Mucosa of descending colon (tissue), 3 donors: ENCODE measurements around the gene TLL1. TPM values are rescaled to one million over a fixed set of nuclear protein-coding genes. Genes with fewer than 3 reads are reported as not detected.

Experiments used
- ATAC-seq: fragments of 200-7000 bp; cut with Tn5 transposase; one replicate; pipeline ENCODE4 v1.9.1; 2020; ENCODE audit warnings: mild to moderate bottlenecking, moderate library complexity
- DNase-seq, 3 donors: peaks; one replicate each; pipeline ENCODE4 v3.0.0-alpha.2; 2020
- H3K36me3 ChIP-seq: fragments of 200-600 bp; one replicate; pipeline ENCODE4 v1.8.0; 2021; ENCODE audit warnings: low read depth, mild to moderate bottlenecking
- H3K4me1 ChIP-seq: fragments of 200-600 bp; one replicate; pipeline ENCODE4 v1.8.0; 2021; ENCODE audit warnings: low read depth, mild to moderate bottlenecking
- H3K4me3 ChIP-seq: fragments of 200-600 bp; one replicate; pipeline ENCODE4 v1.8.0; 2021; ENCODE audit warnings: mild to moderate bottlenecking
- H3K9me3 ChIP-seq: fragments of 200-600 bp; one replicate; pipeline ENCODE4 v1.8.0; 2021; ENCODE audit warnings: mild to moderate bottlenecking
- intact Hi-C, 2 donors: fragments of 100-400 bp; cut with DNase I in 1 of 2; cut with micrococcal nuclease in 1 of 2; formaldehyde crosslinking; loops; one replicate each; pipeline versions ENCODE4 v1.11.0 to v1.11.1; 2022; cut with DNase I, micrococcal nuclease
- long read RNA-seq, 2 donors: library from polyadenylated mRNA; unstranded; transcript quantifications; one replicate each; pipeline ENCODE4 v2.0.0, GENCODE V29; 2019 to 2021
- total RNA-seq, 3 donors: library from RNA; stranded (reverse); fragmentation: NEBNext Ultra II Directional in 2 of 3; extraction: Animal tissue kit (Norgen Biotek cat#: 25700) in 2 of 3; gene quantifications; one replicate each; pipeline versions ENCODE4 v1.2.1 to v1.2.4, GENCODE V29; 2021 to 2023
- TF ChIP-seq, protein P1 (sequence below): fragments of 200-600 bp; IDR thresholded peaks from one replicate; pipeline ENCODE4 v1.8.0; 2022; ENCODE audit warnings: antibody characterized with exemption, mild to moderate bottlenecking
- donor health status: DM: no; HTN: no; CAD: no; lungs with moderate emphysema.
- donor health status: DM: no; HTN: no; CAD: no.
- donor health status: DM: no; HTN: yes; CAD: no.

TLL1 gene
- total RNA-seq, result 1 to 10 TPM; 2.4 to 4.8 (median 2.5) TPM
- long read RNA-seq, donor 1, full-length matches to known transcripts, result 1 of 1 reads
- long read RNA-seq, donor 1, partial matches to known transcripts, result 0 of 1 reads
- long read RNA-seq, donor 1, other reads (novel, unspliced or antisense), result 0 of 1 reads
- long read RNA-seq, donor 2, partial matches to known transcripts, result 1 of 1 reads
- long read RNA-seq, donor 2, other reads (novel, unspliced or antisense), result 0 of 1 reads

DNA sequence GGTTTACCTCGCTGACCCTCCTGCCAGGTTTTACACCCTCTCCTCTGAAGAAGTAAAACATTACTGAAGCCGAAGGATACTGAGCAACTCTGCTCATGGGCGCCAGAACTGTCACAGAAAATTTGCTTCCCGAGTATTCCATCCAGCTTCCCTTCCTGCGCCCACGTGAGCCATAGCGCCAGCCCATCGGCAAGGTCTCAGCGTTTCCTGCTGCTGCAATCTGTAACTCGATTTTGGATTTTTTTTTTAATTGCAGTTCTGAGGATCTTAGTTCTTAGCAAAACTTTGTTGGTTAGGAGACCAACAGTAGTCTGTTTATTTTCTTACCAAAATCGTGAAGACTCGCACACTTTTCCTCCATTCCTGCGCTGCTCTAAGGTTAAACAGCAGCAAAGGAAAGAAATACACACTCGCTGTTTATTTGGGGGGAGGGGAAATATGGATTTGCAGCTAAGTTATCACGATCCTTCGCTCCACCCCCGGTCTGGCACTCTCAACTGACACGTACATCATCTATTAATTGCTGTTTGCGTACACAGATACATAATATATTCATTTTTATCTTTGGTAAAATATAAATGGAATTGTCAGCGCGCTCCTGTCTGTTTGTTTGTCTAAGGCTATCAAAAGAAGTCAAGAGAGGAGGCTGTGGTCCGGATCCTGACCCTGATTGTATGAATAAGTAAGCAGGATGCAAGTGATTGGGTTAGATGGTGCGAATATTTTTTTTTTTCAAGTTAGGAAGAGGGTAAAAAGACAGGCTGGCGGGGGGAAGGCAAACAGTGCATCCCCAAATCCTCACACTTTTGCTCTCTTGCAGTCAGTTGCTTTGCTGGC lies at the start of gene TLL1:
Gene TLL1, plus strand, starts transcription at position 777 of the 837 bp plus-strand sequence. CDS start 668 bp downstream, outside the sequence.
- Histone ChIP-seq H3K4me3 (no peak within 1 kb of the TSS), H3K9me3 (no peaks in the 10 kb centered on the region), H3K4me1 (no peaks in the 10 kb centered on the region), H3K36me3 (no peaks in the 10 kb centered on the region)
- DNase-seq (no peak), ATAC-seq (no peak)
- intact Hi-C loops, result no loop called here
- TF ChIP-seq, protein P1, sequence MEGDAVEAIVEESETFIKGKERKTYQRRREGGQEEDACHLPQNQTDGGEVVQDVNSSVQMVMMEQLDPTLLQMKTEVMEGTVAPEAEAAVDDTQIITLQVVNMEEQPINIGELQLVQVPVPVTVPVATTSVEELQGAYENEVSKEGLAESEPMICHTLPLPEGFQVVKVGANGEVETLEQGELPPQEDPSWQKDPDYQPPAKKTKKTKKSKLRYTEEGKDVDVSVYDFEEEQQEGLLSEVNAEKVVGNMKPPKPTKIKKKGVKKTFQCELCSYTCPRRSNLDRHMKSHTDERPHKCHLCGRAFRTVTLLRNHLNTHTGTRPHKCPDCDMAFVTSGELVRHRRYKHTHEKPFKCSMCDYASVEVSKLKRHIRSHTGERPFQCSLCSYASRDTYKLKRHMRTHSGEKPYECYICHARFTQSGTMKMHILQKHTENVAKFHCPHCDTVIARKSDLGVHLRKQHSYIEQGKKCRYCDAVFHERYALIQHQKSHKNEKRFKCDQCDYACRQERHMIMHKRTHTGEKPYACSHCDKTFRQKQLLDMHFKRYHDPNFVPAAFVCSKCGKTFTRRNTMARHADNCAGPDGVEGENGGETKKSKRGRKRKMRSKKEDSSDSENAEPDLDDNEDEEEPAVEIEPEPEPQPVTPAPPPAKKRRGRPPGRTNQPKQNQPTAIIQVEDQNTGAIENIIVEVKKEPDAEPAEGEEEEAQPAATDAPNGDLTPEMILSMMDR, result no peak

DNA sequence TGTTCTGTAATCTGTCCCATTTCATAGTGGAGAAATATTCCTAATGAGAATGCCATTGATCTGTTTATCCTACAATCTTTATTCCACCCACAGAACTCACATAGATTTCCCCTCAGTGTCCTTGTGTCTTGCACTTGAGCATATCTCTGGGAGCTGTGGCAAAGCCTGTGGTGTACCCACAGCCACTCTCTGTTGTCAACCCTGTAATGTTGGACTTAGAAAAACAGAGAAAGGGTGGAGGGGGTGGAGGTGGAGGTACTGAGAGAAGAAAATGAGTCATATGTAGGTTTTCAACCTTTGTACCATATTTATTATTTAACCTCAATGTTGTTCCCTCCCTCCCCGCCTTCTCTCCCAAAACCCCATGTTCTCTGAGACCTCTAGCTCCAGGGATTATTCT lies 46.9 kb upstream of the TLL1 start:
- no peaks in the 10 kb centered on the region for H3K4me1 ChIP-seq
- H3K9me3 ChIP-seq, result no peaks in the 10 kb centered on the region
- no peak for DNase-seq
- H3K36me3 ChIP-seq, result no peaks in the 10 kb centered on the region
- TF ChIP-seq, protein P1, result no peak
- ATAC-seq, result no peak
- intact Hi-C loops, result no loop called here
- no peak overlapping the region for H3K4me3 ChIP-seq

DNA sequence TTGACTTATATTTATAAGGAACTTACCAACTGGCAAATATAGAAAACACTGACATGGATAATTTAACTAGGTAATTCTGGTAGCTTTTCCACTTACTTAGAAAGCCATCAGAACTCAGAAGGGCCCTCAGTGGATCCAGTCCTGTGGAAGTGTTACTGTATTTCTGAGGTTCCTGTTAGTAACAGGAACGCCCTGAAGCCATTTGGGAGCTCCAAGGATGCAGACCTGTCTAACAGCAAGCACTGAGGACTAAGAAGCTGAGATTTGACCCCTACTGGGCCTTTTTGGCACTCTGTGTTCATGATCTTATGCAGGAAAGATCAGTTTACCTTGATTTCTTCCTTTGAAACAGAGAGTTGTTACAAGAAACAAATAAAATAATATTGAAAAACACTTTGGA lies 46.0 kb upstream of the TLL1 start:
- ATAC-seq, result no peak
- intact Hi-C loops, result no loop called here
- Histone ChIP-seq H3K4me3 (no peak overlapping the region), H3K9me3 (no peaks in the 10 kb centered on the region), H3K36me3 (no peaks in the 10 kb centered on the region), H3K4me1 (no peaks in the 10 kb centered on the region)
- TF ChIP-seq, protein P1, result no peak
- DNase-seq, result no peak

DNA sequence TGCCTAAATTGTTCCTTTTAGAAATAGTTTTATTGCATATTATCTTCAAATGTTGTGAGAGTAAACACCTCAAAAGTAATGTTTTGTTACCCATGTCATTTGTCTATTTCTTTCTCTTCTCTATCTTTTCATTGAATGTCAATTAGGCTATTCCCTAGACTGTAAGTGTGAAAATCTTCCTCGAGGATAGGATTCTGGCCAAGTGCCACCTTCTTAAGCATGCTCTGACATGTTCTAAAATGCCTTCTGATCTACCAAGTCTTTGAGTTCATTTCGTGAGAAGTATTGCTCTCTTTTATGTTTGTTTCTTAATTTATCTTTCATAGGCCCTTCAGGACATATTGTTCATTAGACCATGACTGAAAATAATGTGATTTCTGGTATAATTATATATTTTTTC lies 44.1 kb upstream of the TLL1 start:
- intact Hi-C loops, result no loop called here
- H3K9me3 ChIP-seq, result no peaks in the 10 kb centered on the region
- DNase-seq, result no peak
- no peak for ATAC-seq
- H3K4me1 ChIP-seq, result no peaks in the 10 kb centered on the region
- TF ChIP-seq, protein P1, result no peak
- H3K4me3 ChIP-seq, result no peak overlapping the region
- no peaks in the 10 kb centered on the region for H3K36me3 ChIP-seq

DNA sequence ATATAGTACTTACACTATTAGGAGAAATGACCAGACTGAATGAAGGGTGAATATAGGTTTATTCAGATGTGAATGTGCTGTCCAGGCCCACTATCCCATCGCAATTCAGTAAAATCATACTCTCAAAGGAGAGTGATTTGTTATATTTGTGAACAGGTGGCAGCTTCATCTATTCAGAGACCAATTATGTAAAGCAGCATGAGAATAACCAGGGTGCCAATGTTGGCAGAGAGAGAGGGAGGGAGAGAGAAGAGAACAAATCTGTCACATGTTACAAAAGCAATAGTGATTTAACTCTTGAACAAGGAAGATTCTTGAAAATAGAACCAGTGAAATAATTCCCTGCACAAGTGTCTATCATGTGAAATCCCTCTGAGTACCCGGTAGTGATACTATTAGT lies 38.9 kb upstream of the TLL1 start:
- TF ChIP-seq, protein P1, result no peak
- ATAC-seq (no peak), DNase-seq (no peak)
- no peak overlapping the region for H3K4me3 ChIP-seq
- intact Hi-C loops, result no loop called here
- H3K36me3 ChIP-seq, result no peaks in the 10 kb centered on the region
- no peaks in the 10 kb centered on the region for H3K9me3 ChIP-seq
- no peaks in the 10 kb centered on the region for H3K4me1 ChIP-seq
